Cardiac septum (tissue), 1 donor: Measurements from ENCODE around the gene CDKN2B-AS1. TPM values are rescaled to one million over a fixed set of nuclear protein-coding genes. Genes with fewer than 3 reads are reported as not detected.
"Not testable (repeated sequence)": the region's sequence is repeated elsewhere in the genome, so short reads cannot be mapped to it uniquely, and the experiment has no call there.

Experiments used
- DNase-seq: peaks from one replicate; pipeline ENCODE4 v3.0.0-alpha.2; 2020; ENCODE audit warnings: low spot score
- intact Hi-C: fragments of 100-400 bp; cut with DNase I; formaldehyde crosslinking; loops from one replicate; pipeline ENCODE4 v1.14.0; 2022
- total RNA-seq: library from RNA; stranded (reverse); fragmentation: NEBNext Ultra II Directional; extraction: Animal tissue kit (Norgen Biotek cat#: 25700); gene quantifications from one replicate; pipeline ENCODE4 v1.2.1, GENCODE V29; 2021
- donor health status: DM: no; HTN: no; CAD: no.

CDKN2B-AS1 gene
- total RNA-seq, 1 donor from 2014 or later, result not detected

DNA sequence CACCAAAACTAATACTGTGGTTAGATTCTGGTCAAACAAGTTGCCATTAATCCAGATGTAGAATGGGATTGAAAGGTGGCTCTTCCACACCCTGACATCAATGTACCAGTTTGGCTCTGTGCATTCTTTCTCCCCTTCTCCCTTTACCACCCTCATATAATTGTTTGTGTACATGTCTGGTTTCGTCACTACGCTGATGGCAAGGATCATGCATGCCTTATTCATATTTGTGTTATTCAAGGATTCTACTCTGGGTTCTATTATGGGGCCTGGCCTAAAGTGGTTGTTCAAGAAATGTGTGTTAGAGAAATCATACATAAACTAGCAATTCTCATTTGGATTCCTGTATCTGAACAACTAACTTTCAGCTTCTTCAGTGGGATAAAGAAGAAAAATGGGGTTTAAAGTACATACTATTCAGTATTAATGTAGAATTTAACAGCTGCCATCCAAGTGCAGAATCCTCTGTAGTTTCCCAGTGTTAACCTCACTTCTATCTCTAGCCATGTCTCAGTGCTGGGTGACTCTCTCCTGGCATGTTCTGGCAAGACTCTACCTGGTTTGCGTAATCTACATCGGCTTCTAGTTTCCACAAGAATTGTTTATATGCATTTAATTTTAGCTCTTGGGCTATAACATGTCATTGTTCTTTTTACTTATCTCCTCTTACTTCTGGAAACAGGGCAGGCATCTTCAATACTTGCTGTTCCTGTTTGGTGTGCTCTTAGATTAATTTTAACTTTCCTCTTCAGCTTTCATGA is 42.5 kb downstream of the CDKN2B-AS1 start:
- intact Hi-C loops, result loop anchor here (10.0 kb wide), 2 partner anchors 198 to 222 kb away; no protein-coding TSS in a partner anchor
- no peak for DNase-seq

DNA sequence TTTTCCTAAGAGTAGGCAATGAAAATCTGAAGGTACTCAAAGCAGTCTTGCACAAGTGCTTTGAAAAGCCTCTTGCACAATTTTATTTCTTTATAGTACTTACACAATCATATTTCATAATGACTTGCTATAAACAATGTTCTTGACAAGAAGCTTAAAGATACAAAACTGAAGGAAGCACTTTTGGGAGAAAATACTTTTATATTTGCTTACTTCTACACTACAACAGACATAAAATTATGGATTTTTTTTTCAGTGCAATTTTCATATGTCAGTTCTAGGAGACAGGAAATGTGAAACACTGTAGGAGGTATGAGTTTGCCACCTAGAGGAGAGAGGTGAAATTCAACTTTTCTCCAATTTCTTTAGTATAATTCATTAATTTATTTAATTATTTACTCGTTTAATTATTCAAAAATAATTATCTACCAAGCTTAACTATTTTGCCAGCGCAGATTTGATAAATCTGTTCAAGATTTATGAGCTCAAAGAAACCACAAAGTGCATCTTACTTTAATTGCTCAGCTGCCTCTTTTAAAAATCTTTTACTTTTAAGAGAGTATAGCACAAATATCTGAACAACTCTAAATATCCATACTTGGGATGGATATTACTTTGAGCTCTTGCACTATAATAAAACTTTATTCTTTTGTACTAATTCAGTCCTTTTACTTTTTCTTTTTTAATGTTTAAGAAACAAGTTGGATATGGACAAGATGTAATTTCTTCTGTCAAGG is 43.5 kb downstream of the CDKN2B-AS1 start:
- intact Hi-C loops, result loop anchor here (10.0 kb wide), 2 partner anchors 197 to 223 kb away; no protein-coding TSS in a partner anchor
- no peak for DNase-seq

DNA sequence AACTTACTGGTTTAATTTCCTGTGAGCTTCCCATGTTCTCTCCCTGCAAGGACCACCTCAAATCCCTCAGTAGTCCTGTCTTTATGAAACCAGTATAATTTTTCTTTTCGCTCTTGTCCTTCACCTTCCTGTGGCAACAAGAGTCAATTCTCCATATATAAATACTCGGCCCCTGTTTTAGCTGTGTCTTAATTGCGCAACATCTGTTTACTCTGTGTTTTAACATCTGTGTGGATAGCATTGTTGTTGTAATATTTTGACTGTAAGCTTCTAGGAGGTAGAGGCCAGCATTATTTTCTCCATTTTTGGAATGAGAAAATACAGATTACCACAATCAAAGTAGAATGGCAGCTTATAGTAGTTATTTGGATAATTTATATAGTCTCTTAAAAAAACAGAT is 44.7 kb downstream of the CDKN2B-AS1 start:
- DNase-seq, result no peak
- intact Hi-C loops, result loop anchor here (10.0 kb wide), 2 partner anchors 196 to 224 kb away; no protein-coding TSS in a partner anchor

- DNase-seq, result no peak
- intact Hi-C loops, result no loop called here
Observed at GRCh38 chr9:22040760-22041159, 46.2 kb downstream of the CDKN2B-AS1 start.

DNA sequence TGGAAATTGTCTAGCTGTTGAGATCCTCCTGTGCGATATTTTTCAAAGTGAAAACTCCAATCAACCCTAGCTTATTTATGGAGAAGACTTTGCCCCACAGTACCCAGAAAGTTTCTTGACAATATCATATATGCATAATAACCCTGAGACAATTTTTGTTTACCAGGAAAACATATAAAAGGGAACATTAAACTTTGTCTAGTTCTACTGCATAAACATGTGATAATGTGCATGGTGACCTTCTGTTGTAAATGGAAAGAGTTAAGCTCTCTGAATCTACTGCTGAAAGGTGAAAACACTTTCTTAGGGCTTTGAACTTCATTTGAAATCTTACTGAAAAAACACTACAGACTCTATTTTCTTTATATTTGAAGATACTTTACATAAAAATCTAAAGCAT is 46.8 kb downstream of the CDKN2B-AS1 start:
- no peak for DNase-seq
- intact Hi-C loops, result no loop called here

DNA sequence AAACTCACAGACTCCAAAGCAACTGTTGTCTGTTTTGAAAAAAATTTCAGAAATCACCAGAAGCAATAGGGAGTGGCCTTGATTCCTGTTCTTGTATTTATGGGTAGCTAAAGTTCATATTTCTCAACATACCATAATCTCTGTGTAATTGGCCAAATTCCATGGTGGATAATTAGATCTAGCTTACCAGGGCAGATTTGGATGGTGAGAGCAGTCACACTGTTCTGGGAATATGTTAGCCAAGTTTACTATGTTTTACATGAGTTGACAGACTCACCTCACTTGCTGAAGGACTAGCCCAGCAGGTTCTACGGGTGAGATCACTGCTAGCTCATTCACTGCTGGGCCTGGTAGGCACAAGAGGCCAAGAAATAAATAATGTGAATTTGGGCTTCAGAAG is 47.2 kb downstream of the CDKN2B-AS1 start:
- DNase-seq, result no peak
- intact Hi-C loops, result no loop called here

GRCh38 chr9:22043928-22044327 is 49.3 kb downstream of the CDKN2B-AS1 start:
- DNase-seq, result no peak

GRCh38 chr9:22044583-22044982 is 50.0 kb downstream of the CDKN2B-AS1 start:
- intact Hi-C loops, result no loop called here

More at GRCh38 chr9:22043928-22044327, 49.3 kb downstream of the CDKN2B-AS1 start:
- intact Hi-C loops, result no loop called here

GRCh38 chr9:22045423-22045822 is 50.8 kb downstream of the CDKN2B-AS1 start:
- DNase-seq, result no peak
- intact Hi-C loops, result no loop called here

More at GRCh38 chr9:22044583-22044982, 50.0 kb downstream of the CDKN2B-AS1 start:
- DNase-seq, result no peak

- DNase-seq, result no peak
- intact Hi-C loops, result no loop called here
Observed at GRCh38 chr9:22046243-22046885, 51.8 kb downstream of the CDKN2B-AS1 start.

DNA sequence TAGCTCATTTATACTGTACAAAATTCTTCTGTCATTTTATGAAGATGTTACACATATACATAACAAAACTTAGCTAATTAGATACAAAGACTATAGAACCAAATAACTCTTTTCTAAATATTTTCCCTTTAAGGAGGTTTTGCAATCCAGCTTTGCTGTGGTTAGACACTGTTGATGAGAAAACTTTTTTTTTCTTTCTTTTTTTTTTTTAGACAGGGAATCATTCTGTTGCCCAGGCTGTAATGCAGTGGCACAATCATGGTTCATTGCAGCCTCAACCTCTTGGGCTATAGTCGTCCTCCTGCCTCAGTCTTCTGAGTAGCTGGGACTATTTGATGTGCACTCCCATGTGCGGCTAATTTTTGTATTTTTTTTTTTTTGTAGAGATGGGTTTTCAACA is 53.0 kb downstream of the CDKN2B-AS1 start:
- intact Hi-C loops, result no loop called here
- no peak for DNase-seq

GRCh38 chr9:22049411-22049810 is 54.8 kb downstream of the CDKN2B-AS1 start:
- DNase-seq, result no peak
- intact Hi-C loops, result no loop called here

DNA sequence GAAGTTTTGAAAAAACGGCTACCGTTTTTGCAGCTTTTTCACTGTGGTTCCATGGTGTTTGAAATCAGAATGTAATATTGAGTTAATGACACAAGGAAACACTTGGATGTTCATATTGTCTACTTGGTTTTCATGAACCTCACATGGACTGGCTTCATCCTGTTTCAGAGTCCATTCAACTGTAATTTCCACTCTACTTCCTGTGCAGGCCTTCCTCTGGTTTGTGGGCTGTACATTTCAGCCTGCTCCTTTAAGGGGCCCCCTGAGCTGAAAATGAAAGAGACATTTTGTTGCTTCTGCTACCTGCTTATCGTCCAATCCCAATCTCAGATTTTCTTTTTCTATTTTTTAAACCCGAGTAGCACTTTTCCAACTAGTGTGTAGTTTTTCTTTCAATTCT is 56.3 kb downstream of the CDKN2B-AS1 start:
- intact Hi-C loops, result no loop called here

DNA sequence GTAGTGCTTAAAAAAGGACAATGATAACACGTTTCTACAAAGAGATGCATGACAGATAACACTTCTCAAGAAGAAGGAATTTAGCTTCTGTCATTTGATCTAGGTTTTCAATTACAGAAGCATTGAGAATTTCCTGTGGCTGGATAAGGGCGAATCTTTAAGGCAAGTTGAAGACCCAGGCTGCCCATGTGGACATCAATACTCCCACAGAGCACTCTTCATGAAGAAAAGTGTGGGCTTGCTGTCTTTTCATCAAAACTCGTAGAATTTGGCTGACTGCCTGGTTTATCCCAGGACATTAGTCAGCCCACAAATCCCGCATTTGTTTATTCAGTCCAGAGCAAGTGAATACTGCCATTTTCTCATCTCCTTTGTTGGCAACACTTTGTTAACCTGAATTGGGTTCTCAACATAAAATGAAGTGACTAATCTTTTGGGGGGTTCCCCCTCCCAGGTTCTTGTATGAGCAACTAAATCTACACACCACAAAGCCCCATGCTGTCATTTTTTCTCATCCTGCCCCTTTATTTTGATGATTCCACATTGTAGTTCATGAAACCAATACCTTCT is 57.9 kb downstream of the CDKN2B-AS1 start:
- no peak for DNase-seq
- intact Hi-C loops, result no loop called here

More for the DNA sequence above, 56.3 kb downstream of the CDKN2B-AS1 start:
- DNase-seq, result no peak

- no peak for DNase-seq
- intact Hi-C loops, result no loop called here
Observed at GRCh38 chr9:22053178-22053577, 58.6 kb downstream of the CDKN2B-AS1 start.

DNA sequence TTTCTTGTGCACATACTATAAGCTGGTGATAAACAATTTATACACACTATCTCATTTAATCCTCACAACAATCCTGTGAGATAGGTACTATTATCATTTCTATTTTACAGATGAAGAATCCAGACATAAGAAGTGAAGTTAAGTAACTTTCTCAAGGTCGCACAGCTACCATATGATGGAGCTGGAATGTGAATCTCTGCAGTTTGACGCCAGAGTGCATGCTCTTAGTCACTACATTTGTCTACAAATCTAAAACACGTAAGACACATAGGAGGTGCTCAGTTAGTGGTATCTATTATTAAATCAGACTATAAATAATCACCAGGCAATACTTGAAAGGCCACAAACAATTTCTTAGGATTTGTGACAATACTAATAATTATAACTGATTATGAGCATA is 59.5 kb downstream of the CDKN2B-AS1 start:
- intact Hi-C loops, result no loop called here
- DNase-seq, result no peak

DNA sequence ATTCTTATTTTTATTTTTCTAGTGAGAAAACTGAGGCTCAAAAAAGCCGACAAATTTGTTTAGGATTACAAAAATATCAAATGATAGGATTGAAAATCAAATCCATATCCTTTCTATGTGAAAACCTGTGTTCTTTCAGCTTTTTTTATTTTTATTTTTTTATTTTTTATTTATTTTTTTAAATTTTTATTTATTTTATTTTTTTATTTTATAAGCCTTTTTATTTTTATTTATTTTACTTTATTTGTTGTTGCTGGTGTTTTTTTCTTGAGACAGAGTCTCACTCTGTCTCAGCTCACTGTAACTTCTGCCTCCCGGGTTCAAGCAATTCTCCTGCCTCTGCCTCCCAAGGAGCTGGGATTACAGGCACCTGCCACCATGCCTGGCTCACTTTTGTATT is 59.9 kb downstream of the CDKN2B-AS1 start:
- intact Hi-C loops, result no loop called here
- DNase-seq, result no peak

GRCh38 chr9:22055090-22055489 is 60.5 kb downstream of the CDKN2B-AS1 start:
- intact Hi-C loops, result no loop called here
- no peak for DNase-seq

- intact Hi-C loops, result no loop called here
Observed at GRCh38 chr9:22056402-22056801, 61.8 kb downstream of the CDKN2B-AS1 start.

GRCh38 chr9:22057972-22058371 is 63.4 kb downstream of the CDKN2B-AS1 start:
- intact Hi-C loops, DNase-seq: not testable (repeated sequence)

More at GRCh38 chr9:22056402-22056801, 61.8 kb downstream of the CDKN2B-AS1 start:
- DNase-seq, result no peak
